GM12865 (cell line): ENCODE results near the gene TMED1.
A peak's percentile ranks its signal among the peaks of the same experiment; 100 is the strongest.

ENCODE experiments used
- DNase-seq: peaks from one replicate; pipeline ENCODE4 v3.0.0; 2010; ENCODE audit warnings: low read depth
- H3K4me3 ChIP-seq: 2 replicates; pipeline ENCODE4 v1.5.1; 2011; ENCODE audit warnings: mild to moderate bottlenecking, low read depth, low read length, control low read depth
- TF ChIP-seq, protein P1 (sequence below): IDR thresholded peaks from 2 replicates; pipeline ENCODE4 v1.5.1; 2011; ENCODE audit warnings: low read length, control low read depth, low read depth, inconsistent platforms; ENCODE audit not compliant: insufficient read depth; ENCODE audit errors: missing control alignments

The TMED1 gene

DNA sequence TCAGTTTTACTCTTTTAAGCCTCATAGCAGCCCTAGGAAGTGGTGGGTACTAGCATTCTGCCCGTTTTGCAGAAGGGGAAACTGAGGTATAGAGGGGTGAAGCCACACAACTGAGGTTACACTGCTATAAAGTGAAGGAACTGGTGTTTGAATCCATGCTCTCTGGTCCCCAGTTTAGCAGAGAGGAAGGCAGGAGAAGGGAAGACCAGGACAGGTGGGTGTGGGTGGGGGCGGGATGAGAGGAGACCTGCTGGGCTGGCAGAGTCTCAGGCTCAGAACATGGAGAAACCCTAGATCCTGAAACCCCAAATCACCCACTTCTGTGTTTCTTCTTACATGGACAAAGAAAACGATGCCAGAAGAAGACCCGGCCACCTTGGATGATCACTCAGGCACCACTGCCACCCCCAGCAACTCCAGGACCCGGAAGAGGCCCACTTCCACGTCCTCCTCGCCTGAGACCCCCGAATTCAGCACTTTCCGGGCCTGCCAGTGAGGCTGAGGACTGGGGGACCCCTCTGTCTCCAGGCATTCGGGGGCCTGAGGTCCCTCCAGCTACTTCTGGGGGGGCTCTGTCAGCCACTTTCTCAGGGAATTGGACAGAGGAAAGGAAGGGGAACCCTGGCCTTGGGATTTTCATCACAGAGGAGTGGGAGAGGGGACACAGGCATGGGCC, 33.0 kb upstream of the TMED1 start:
- TF ChIP-seq, protein P1, sequence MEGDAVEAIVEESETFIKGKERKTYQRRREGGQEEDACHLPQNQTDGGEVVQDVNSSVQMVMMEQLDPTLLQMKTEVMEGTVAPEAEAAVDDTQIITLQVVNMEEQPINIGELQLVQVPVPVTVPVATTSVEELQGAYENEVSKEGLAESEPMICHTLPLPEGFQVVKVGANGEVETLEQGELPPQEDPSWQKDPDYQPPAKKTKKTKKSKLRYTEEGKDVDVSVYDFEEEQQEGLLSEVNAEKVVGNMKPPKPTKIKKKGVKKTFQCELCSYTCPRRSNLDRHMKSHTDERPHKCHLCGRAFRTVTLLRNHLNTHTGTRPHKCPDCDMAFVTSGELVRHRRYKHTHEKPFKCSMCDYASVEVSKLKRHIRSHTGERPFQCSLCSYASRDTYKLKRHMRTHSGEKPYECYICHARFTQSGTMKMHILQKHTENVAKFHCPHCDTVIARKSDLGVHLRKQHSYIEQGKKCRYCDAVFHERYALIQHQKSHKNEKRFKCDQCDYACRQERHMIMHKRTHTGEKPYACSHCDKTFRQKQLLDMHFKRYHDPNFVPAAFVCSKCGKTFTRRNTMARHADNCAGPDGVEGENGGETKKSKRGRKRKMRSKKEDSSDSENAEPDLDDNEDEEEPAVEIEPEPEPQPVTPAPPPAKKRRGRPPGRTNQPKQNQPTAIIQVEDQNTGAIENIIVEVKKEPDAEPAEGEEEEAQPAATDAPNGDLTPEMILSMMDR = no peak
- peak overlapping the region; percentile 69; the same call in 1 of the 2 replicates for H3K4me3 ChIP-seq
- DNase-seq = no peak

DNA sequence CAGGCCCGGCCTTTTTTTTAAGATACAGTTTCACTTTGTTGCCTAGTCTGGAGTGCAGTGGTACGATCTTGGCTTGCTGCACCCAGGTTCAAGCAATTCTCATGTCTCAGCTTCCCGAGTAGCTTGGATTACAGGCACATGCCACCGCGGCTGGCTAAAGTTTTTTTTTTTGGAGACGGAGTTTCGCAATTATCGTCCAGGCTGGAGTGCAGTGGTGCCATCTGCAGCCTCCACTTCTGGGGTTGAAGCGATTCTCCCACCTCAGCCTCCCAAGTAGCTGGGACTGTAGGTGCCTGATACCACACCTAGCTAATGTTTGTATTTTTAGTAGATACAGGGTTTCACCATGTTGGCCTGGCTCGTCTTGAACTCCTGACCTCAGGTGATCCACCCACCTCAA, 30.5 kb upstream of the TMED1 start:
- TF ChIP-seq, protein P1 = no peak
- no peak overlapping the region for H3K4me3 ChIP-seq
- DNase-seq = no peak

DNA sequence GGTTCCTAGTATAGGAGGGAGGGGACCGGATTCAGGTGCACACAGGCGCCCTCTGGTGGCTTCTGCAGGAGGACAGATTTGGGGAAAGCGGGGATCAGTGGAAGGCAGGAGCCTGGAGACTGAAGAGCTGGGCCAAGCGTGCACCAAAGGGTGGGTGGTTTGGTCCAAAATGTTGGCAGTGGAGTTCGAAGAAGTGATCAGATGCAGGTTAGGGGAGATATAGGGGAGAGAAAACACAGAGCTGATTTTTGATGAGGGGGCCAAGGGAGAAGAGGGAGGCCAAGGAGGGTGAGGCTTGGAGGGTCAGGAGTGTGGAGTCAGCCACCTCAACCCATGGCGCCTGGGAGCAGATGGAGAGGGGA, 28.5 kb upstream of the TMED1 start:
- TF ChIP-seq, protein P1 = peak; percentile 94
- no peak overlapping the region for H3K4me3 ChIP-seq
- DNase-seq = peak; percentile 87

DNA sequence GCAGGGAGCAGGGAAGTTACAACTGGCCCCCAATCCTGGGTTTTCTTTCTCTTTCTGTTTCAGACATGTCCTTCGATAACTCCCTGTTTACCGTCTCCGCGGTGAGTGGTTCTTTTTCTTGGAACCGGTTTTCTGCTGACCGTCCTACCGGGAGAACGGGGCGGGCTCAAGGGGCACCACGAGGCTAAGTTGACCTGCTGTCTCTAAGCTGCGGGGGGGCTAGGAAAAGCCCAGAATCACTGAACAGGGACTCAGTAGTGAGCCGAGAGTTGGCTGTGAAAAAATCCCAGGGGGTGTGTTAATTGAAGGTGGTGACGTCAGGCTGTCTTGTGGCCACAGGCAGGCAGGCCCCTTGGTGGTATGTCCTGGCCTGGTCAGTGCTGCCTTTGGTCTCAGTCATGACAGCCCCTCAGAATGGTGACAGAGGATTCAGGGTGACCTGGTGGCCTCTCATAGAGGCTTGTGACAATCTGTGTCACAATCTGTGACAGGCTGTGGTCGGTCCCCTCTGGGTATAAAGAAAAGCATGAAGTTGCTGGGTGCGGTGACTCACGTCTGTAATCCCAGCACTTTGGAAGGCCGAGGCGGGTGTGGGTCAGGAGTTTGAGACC, 27.2 kb upstream of the TMED1 start:
- H3K4me3 ChIP-seq = no peak overlapping the region
- TF ChIP-seq, protein P1 = no peak
- no peak for DNase-seq

DNA sequence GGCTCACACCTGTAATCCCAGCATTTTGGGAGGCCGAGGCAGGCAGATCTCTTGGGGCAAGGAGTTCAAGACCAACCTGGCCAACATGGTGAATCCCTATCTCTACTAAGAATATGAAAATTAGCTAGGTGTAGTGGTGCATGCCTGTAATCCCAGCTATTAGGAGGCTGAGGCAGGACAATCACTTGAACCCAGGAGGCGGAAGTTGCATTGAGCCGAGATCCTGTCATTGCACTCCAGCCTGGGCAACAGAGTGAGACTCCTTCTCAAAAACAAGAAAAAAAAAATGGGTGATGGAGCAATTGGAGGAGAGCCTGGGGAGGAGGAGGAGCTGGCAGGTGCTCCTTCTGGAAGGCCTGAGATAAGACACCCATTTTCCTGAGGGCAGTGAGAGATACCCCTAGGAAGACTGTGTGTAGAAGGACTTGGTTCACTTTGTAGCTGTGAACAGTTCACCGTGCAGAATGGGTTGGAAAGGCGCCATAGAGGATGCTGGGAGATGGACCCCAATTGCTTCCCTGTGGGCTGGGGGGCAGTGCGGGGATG, 26.6 kb upstream of the TMED1 start:
- TF ChIP-seq, protein P1 = no peak
- H3K4me3 ChIP-seq = no peak overlapping the region
- DNase-seq = no peak

DNA sequence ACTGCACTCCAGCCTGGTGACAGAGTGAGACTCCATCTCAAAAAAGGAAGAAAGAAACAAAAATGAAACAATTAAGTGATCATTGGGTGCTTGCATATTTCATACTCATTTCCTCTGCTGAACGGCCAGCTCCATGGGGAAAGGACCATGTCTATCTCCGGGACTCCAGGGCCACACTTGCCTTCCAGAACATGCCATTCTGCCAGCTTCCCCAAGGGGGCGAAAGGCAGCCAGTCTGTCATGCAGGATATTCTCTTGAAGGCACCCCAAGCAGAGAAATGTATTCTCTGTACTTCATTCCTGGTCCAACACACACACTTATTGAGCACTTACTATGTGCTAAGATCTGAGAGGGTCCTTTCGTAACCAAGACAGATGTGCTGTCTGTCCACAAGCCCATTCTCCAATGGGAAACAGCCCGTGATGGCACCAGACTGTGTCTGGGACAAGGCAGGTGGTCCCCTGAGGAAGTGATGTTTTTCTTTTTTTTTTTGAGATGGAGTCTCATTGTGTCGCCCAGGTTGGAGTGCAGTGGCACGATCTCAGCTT, 25.2 kb upstream of the TMED1 start:
- no peak overlapping the region for H3K4me3 ChIP-seq
- TF ChIP-seq, protein P1 = peak; percentile 62
- peak; percentile 66 for DNase-seq
